K562 (cell line): ENCODE results near the gene TMPRSS6.

Source experiments
- CTBP1 ChIP-seq: fragments of 450-650 bp; IDR thresholded peaks from 2 replicates; pipeline ENCODE4 v1.6.1; 2016; ENCODE audit warnings: borderline replicate concordance
- CTCF ChIP-seq, 3 experiments: IDR thresholded peaks in 2 of 3; conservative IDR thresholded peaks in 1 of 3; 2 replicates each; pipeline ENCODE4 v1.5.1; 2011 to 2012; ENCODE audit warnings: low read length in 3 of 3, mild to moderate bottlenecking in 3 of 3, control low read depth in 2 of 3, improper control_type of control experiment in 1 of 3, inconsistent platforms in 1 of 3, low read depth in 1 of 3, mixed read lengths in 1 of 3, moderate library complexity in 1 of 3; ENCODE audit not compliant: insufficient read depth in 2 of 3
- CUX1 ChIP-seq: fragments of 200-800 bp; sonication (Bioruptor generic); IDR thresholded peaks from 2 replicates; pipeline ENCODE4 v1.6.1; 2016; ENCODE audit warnings: missing genetic modification characterization, missing compliant biosample characterization
- E4F1 ChIP-seq: fragments of 250-450 bp; sonication (Bioruptor Pico); IDR thresholded peaks from 2 replicates; pipeline ENCODE4 v1.5.0; 2021; ENCODE audit warnings: mild to moderate bottlenecking, borderline replicate concordance
- KLF10 ChIP-seq: fragments of 250-450 bp; sonication (Bioruptor Pico); IDR thresholded peaks from 2 replicates; pipeline ENCODE4 v1.6.1; 2021; ENCODE audit warnings: matching md5 sums
- MAX ChIP-seq: sonication (generic); formaldehyde crosslinking; IDR thresholded peaks from 2 replicates; pipeline ENCODE4 v1.9.0; 2022; ENCODE audit warnings: mild to moderate bottlenecking, missing genetic modification reagents
- RAD21 ChIP-seq, 2 experiments: fragments of 250-450 bp in 1 of 2; fragments of 450-650 bp in 1 of 2; sonication (Bioruptor Pico) in 1 of 2; formaldehyde crosslinking in 1 of 2; IDR thresholded peaks in 1 of 2; conservative IDR thresholded peaks in 1 of 2; 2 replicates each; pipeline versions ENCODE4 v1.4.0 to v1.8.0; 2020 to 2022; ENCODE audit warnings: mild to moderate bottlenecking in 2 of 2, moderate library complexity in 1 of 2
- RBM34 ChIP-seq: fragments of 200-400 bp; formaldehyde crosslinking; IDR thresholded peaks from 2 replicates; pipeline ENCODE4 v1.6.1; 2018; ENCODE audit warnings: low read length, borderline replicate concordance; ENCODE audit not compliant: insufficient read depth
- U2AF1 ChIP-seq: fragments of 200-400 bp; formaldehyde crosslinking; optimal IDR thresholded peaks from 2 replicates; pipeline ENCODE3; 2017; ENCODE audit warnings: mild to moderate bottlenecking, low read depth, low read length, moderate library complexity
- ZNF76 ChIP-seq: fragments of 250-450 bp; sonication (Bioruptor Pico); IDR thresholded peaks from 2 replicates; pipeline ENCODE4 v1.4.0; 2020; ENCODE audit warnings: mild to moderate bottlenecking, moderate library complexity, borderline replicate concordance

GRCh38 chr22:37065180-37065579 is 44.3 kb downstream of the TMPRSS6 start:
- TF ChIP-seq CTCF (IDR thresholded peaks at IDR 0.05 in 2 of 3, conservative IDR thresholded peaks at IDR 0.05 in 1 of 3; ENCODE audit: insufficient read depth in 2 of 3, low read depth in 1 of 3, low read length in 3 of 3): no peak
- TF ChIP-seq U2AF1: no peak
- TF ChIP-seq ZNF76 (CRISPR knock-in tag): no peak
- TF ChIP-seq KLF10 (CRISPR knock-in tag): no peak
- TF ChIP-seq E4F1 (CRISPR knock-in tag): no peak
- no peak for TF ChIP-seq RAD21 (CRISPR knock-in tag; conservative IDR thresholded peaks at IDR 0.05 in 1 of 2, IDR thresholded peaks at IDR 0.05 in 1 of 2)
- no peak for TF ChIP-seq CUX1 (CRISPR knock-in tag)
- no peak for TF ChIP-seq RBM34
- no peak for TF ChIP-seq CTBP1
- TF ChIP-seq MAX (CRISPR knock-in tag): no peak
